ENCODE measurements around the gene UBE2Q1.

UBE2Q1 gene

DNA sequence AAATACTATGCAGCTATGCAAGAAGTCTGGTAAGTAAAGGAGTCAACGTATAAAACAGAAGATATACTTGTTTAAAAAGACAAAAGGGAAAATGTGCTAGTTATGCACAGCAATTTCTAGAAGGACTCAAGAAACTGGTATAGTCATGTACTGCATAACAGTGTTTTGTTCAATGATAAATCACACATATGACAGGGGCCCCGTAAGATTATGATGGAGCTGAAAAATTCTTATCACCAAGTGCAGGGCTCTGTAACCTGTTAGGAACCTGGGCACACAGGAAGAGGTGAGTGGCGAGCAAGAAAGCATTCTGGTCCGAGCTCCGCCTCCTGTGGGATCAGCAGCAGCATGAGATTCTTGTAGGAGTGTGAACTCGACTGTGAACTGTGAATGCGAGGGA is 36.3 kb upstream of the UBE2Q1 start:
- Histone ChIP-seq H3K4me2 (no peak overlapping the region), H3K27ac (no peak overlapping the region), H3K36me3 (peaks cover 99 to 100% (median 100%) of the 10 kb centered on the region in 11 experiments), H3K9me3 (replicated peaks in 1 of 11) (no peaks in the 10 kb centered on the region), H3K27me3 (no peaks in the 10 kb centered on the region), H3K9ac (no peak overlapping the region), H3K4me1 (0 out of 20 replicates have a peak, but pooled peaks cover 0 to 5% (median 0%) of the 10 kb centered on the region in 10 experiments), H3K4me3 (no peak overlapping the region), H4K20me1 (peaks cover 51 to 100% (median 89%) of the 10 kb centered on the region in 11 experiments)
- no peak for TF ChIP-seq Cebpa-rat (IDR thresholded peaks at IDR 0.05)

- no peak overlapping the region for H3K27ac ChIP-seq
- H3K4me3 ChIP-seq, result no peak overlapping the region
- peaks cover 39 to 99% (median 85%) of the 10 kb centered on the region in 11 experiments for H4K20me1 ChIP-seq
- peaks cover 99 to 100% (median 100%) of the 10 kb centered on the region in 11 experiments for H3K36me3 ChIP-seq
- H3K4me1 ChIP-seq, result 0 out of 20 replicates have a peak, but pooled peaks cover 0 to 6% (median 0%) of the 10 kb centered on the region in 10 experiments
- no peaks in the 10 kb centered on the region for H3K9me3 ChIP-seq (replicated peaks in 1 of 11)
- TF ChIP-seq Cebpa-rat (IDR thresholded peaks at IDR 0.05), result no peak
- H3K27me3 ChIP-seq, result no peaks in the 10 kb centered on the region
- H3K9ac ChIP-seq, result no peak overlapping the region
- no peak overlapping the region for H3K4me2 ChIP-seq
Observed at GRCh38 chr1:154593390-154593789, 34.9 kb upstream of the UBE2Q1 start.

DNA sequence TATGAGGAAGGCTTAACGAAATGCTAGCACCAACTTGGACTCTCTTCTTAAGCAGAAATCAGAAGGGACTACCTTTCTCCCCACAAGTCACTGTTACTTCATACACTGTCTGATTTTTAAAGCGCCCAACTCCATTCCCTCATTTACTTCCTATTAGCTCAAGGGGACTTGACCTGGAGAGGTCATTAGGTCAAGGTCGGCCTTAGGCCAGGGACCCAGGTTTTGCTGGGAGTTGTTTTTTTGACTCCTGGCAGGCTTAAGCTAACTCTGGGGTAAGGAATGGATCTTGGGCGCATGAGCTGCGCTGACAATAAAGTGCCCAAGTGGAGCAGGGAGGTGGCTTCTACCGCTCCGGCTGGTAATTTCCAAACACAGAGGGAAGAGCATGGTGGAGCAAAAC is 32.7 kb upstream of the UBE2Q1 start:
- Histone ChIP-seq H3K4me3 (no peak overlapping the region), H3K9me3 (replicated peaks in 1 of 11) (no peaks in the 10 kb centered on the region), H3K27ac (no peak overlapping the region), H3K27me3 (no peaks in the 10 kb centered on the region), H3K4me2 (no peak overlapping the region), H4K20me1 (peaks cover 28 to 99% (median 84%) of the 10 kb centered on the region in 11 experiments; a peak in 21 of 22 replicates), H3K36me3 (peaks cover 99 to 100% (median 100%) of the 10 kb centered on the region in 11 experiments), H3K4me1 (0 out of 20 replicates have a peak, but pooled peaks cover 0 to 6% (median 0%) of the 10 kb centered on the region in 10 experiments), H3K9ac (no peak overlapping the region)
- no peak for TF ChIP-seq Cebpa-rat (IDR thresholded peaks at IDR 0.05)

DNA sequence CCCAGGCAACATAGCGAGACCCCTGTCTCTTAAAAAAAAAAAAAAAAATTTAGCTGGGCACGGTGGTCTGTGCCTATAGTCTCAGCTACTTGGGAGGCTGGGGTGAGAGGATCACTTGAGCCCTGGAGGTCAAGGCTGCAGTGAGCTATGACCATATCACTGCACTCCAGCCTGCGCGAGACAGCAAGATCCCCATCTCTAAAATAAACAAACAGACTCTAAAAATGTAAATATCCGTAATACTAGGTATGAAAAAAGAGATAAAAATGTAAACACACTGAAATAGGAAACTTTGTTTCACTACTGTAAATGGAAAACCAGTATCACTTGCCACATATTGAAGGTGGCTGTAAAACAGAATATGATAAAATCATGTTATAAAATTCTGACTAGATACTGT is 32.3 kb upstream of the UBE2Q1 start:
- no peak for TF ChIP-seq Cebpa-rat (IDR thresholded peaks at IDR 0.05)
- no peaks in the 10 kb centered on the region for H3K9me3 ChIP-seq (replicated peaks in 1 of 11)
- no peak overlapping the region for H3K4me3 ChIP-seq
- H3K4me2 ChIP-seq, result no peak overlapping the region
- H3K9ac ChIP-seq, result no peak overlapping the region
- no peak overlapping the region for H3K27ac ChIP-seq
- 0 out of 20 replicates have a peak, but pooled peaks cover 0 to 6% (median 0%) of the 10 kb centered on the region in 10 experiments for H3K4me1 ChIP-seq
- H3K36me3 ChIP-seq, result peaks cover 99 to 100% (median 100%) of the 10 kb centered on the region in 11 experiments
- H3K27me3 ChIP-seq, result no peaks in the 10 kb centered on the region
- H4K20me1 ChIP-seq, result peaks cover 26 to 99% (median 84%) of the 10 kb centered on the region in 11 experiments; a peak in 21 of 22 replicates

- Histone ChIP-seq H3K4me2 (no peak overlapping the region), H3K27ac (no peak overlapping the region), H3K4me3 (no peak overlapping the region), H3K27me3 (no peaks in the 10 kb centered on the region), H4K20me1 (peaks cover 20 to 99% (median 86%) of the 10 kb centered on the region in 11 experiments; a peak in 21 of 22 replicates), H3K9me3 (replicated peaks in 1 of 11) (no peaks in the 10 kb centered on the region), H3K4me1 (0 out of 20 replicates have a peak, but pooled peaks cover 0 to 6% (median 0%) of the 10 kb centered on the region in 10 experiments), H3K36me3 (peaks cover 100% of the 10 kb centered on the region in 11 experiments), H3K9ac (no peak overlapping the region)
- no peak for TF ChIP-seq Cebpa-rat (IDR thresholded peaks at IDR 0.05)
Observed at GRCh38 chr1:154589780-154590179, 31.3 kb upstream of the UBE2Q1 start.

DNA sequence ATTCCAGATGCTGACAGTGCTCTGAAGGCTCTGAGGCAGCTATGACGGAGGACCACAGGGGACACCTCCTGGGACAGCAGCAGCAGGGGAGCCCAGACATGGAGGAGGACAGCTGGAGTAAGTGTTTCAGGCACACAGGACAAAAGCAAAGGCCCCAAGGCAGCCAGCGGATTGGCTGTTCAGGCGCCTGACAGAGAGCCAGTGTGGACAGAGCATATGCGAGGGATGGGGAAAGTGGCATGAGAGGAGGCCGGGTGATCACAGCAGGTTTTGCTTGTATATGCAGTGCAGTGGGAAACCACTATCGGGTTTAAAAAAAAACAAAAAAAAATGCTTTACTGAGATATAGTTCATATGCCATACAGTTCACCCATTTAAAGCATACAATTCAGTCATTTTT is 28.2 kb upstream of the UBE2Q1 start:
- Histone ChIP-seq H3K27me3 (no peaks in the 10 kb centered on the region), H3K27ac (no peak overlapping the region), H4K20me1 (peaks cover 25 to 100% (median 92%) of the 10 kb centered on the region in 11 experiments; a peak in 21 of 22 replicates), H3K9me3 (replicated peaks in 1 of 11) (no peaks in the 10 kb centered on the region), H3K4me2 (no peak overlapping the region), H3K9ac (no peak overlapping the region), H3K4me3 (no peak overlapping the region), H3K36me3 (peaks cover 100% of the 10 kb centered on the region in 11 experiments), H3K4me1 (0 out of 20 replicates have a peak, but pooled peaks cover 0 to 6% (median 0%) of the 10 kb centered on the region in 10 experiments)
- no peak for TF ChIP-seq Cebpa-rat (IDR thresholded peaks at IDR 0.05)

- H3K27ac ChIP-seq, result no peak overlapping the region
- no peak overlapping the region for H3K4me2 ChIP-seq
- TF ChIP-seq Cebpa-rat (IDR thresholded peaks at IDR 0.05), result no peak
Observed at GRCh38 chr1:154586231-154586630, 27.8 kb upstream of the UBE2Q1 start.

DNA sequence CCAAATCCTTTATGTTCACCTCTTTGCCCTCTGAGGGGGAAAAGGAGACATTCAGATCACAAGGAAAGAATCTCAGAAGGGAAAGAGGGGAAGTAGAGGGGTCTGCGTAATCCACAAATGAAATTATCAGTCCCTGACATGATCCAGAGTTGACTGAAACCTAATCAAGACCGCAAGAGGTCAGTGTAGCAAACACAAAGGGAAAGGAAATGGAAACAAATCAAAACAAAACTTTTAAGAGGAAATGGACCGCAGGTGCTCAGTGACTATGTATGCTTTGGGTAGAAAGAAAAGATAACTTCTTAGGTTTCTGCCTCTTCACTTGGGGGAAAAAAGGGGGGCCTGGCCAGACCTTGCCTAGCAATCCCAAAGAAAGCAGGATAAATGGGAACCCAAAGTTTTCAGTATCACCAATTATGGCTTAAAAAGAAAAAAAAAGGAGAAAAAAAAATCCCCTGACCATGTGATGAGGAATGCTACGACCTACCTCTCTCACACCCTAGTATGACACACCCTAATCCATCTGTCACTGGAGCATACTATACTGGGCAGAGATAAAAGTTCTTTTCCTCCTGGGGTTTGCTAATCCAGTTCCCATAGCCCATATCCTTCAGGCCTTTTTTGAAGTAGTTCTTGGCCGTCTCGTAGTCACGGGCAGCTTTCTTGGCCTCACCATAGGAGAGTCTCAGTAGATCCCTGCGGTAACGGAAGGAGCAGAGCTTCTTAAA is 26.0 kb upstream of the UBE2Q1 start:
- Histone ChIP-seq H3K27ac (no peak overlapping the region), H3K9ac (no peak overlapping the region), H3K4me3 (no peak overlapping the region), H4K20me1 (peaks cover 34 to 100% (median 88%) of the 10 kb centered on the region in 11 experiments; a peak in 21 of 22 replicates), H3K27me3 (no peaks in the 10 kb centered on the region), H3K4me1 (peaks cover 0 to 5% (median 3%) of the 10 kb centered on the region in 10 experiments; a peak in 11 of 20 replicates), H3K9me3 (replicated peaks in 1 of 11) (no peaks in the 10 kb centered on the region), H3K4me2 (no peak overlapping the region), H3K36me3 (peaks cover 99 to 100% (median 100%) of the 10 kb centered on the region in 11 experiments)
- no peak for TF ChIP-seq Cebpa-rat (IDR thresholded peaks at IDR 0.05)

More at GRCh38 chr1:154586231-154586630, 27.8 kb upstream of the UBE2Q1 start:
- Histone ChIP-seq H3K27me3 (no peaks in the 10 kb centered on the region), H3K9ac (no peak overlapping the region), H4K20me1 (peaks cover 25 to 100% (median 88%) of the 10 kb centered on the region in 11 experiments; a peak in 21 of 22 replicates), H3K9me3 (replicated peaks in 1 of 11) (no peaks in the 10 kb centered on the region), H3K4me3 (no peak overlapping the region), H3K4me1 (0 out of 20 replicates have a peak, but pooled peaks cover 0 to 6% (median 0%) of the 10 kb centered on the region in 10 experiments), H3K36me3 (peaks cover 99 to 100% (median 100%) of the 10 kb centered on the region in 11 experiments)

DNA sequence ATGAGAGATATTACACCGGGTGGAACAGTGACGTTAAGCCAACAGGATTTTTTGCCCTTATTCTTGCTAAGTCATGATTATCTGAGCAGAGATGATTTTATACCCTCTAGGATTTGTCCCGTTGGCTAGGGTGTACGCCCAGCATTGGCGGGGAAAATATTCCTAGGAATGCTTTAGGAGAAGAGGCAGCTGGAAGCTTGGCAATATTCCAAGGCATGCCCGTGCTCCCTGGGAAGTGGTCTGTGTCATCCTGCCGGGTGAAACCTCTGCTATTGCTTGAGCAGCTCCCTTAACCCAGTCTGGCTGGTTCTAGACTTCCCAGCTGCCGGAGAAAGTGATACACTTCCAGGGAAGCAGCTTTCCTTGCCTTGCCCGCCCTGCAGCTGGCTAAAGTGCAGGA is 25.3 kb upstream of the UBE2Q1 start:
- H3K27ac ChIP-seq, result no peak overlapping the region; a peak in 1 of 22 replicates
- H3K9ac ChIP-seq, result no peak overlapping the region
- no peak overlapping the region for H3K4me3 ChIP-seq
- H3K27me3 ChIP-seq, result no peaks in the 10 kb centered on the region
- H3K9me3 ChIP-seq (replicated peaks in 1 of 11), result no peaks in the 10 kb centered on the region
- H3K4me1 ChIP-seq, result peaks cover 0 to 11% (median 10%) of the 10 kb centered on the region in 10 experiments; a peak in 15 of 20 replicates
- peaks cover 40 to 100% (median 89%) of the 10 kb centered on the region in 11 experiments; a peak in 21 of 22 replicates for H4K20me1 ChIP-seq
- H3K4me2 ChIP-seq, result no peak overlapping the region
- H3K36me3 ChIP-seq, result peaks cover 99 to 100% (median 100%) of the 10 kb centered on the region in 11 experiments
- TF ChIP-seq Cebpa-rat (IDR thresholded peaks at IDR 0.05), result no peak
